Nephron (organoid): ENCODE measurements around the gene MGAT3.

ENCODE experiments used
- H3K27ac Mint-ChIP-seq, 3 experiments: 2 replicates each; pipeline ENCODE4 v1.8.0; 2020; ENCODE audit warnings: mixed read lengths in 3 of 3, mild to moderate bottlenecking in 2 of 3, moderate library complexity in 1 of 3
- H3K27me3 Mint-ChIP-seq: 2 replicates; pipeline ENCODE4 v1.8.0; 2021; ENCODE audit warnings: low read depth, mild to moderate bottlenecking, moderate library complexity, mixed read lengths
- H3K36me3 Mint-ChIP-seq: 2 replicates; pipeline ENCODE4 v1.8.0; 2020; ENCODE audit warnings: low read depth, mixed read lengths
- H3K4me1 Mint-ChIP-seq: 2 replicates; pipeline ENCODE4 v1.8.0; 2020; ENCODE audit warnings: mixed read lengths
- H3K4me3 Mint-ChIP-seq, 3 experiments: 2 replicates each; pipeline ENCODE4 v1.8.0; 2020; ENCODE audit warnings: mild to moderate bottlenecking in 3 of 3, mixed read lengths in 3 of 3, moderate library complexity in 2 of 3
- H3K9me3 Mint-ChIP-seq: 2 replicates; pipeline ENCODE4 v1.8.0; 2020; ENCODE audit warnings: mixed read lengths
- CTCF ChIP-seq, 3 experiments: fragments of 200-600 bp; sonication (generic); IDR thresholded peaks; one replicate each; pipeline ENCODE4 v1.5.0; 2021; ENCODE audit warnings: antibody characterized with exemption in 3 of 3; ENCODE audit not compliant: unreplicated experiment in 3 of 3

Gene MGAT3

DNA sequence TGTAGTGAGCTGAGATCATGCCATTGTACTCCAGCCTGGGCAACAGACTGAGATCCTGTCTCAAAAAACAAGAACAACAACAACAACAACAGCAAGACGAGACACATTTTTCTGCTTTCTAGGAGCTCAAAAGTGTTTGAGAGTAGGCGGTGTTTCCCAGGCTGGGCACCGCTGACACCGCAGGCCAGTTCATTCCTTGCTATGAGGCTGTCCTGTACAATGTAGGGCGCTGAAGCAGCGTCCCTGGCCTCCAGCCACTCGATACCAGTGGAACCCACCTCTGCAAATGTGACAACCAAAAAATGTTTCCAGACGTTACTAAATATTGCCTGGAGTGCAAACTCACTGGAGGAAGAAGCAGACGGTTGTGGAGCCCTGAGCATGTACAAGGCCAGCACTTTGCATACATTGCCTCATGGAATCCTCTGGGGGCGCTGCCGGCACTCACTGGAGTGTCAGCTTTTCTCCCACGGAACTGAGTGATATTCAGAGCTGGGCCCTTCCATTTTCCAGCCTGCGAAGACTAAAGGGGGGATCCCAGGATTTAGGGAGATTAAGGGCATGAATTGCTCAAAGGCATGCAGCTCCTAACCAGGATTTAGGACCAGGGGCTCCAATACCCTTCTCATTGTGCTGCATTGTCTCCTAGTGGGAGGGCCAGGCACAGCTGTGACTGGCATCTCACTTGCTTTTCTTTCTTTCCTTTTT, 39.5 kb downstream of the MGAT3 start:
- no peaks in the 10 kb centered on the region for H3K9me3 Mint-ChIP-seq
- peak overlapping the region in 2 of 3 experiments; percentile 25 to 28 for H3K4me3 Mint-ChIP-seq
- no peaks in the 10 kb centered on the region for H3K36me3 Mint-ChIP-seq
- peak overlapping the region; percentile 58 to 86 (median 69) for H3K27ac Mint-ChIP-seq
- TF ChIP-seq CTCF (IDR thresholded peaks at IDR 0.05; ENCODE audit: unreplicated experiment in 3 of 3): peak; percentile 79 to 84 (median 81)
- peaks cover 3% of the 10 kb centered on the region for H3K27me3 Mint-ChIP-seq
- peaks cover 32% of the 10 kb centered on the region for H3K4me1 Mint-ChIP-seq

DNA sequence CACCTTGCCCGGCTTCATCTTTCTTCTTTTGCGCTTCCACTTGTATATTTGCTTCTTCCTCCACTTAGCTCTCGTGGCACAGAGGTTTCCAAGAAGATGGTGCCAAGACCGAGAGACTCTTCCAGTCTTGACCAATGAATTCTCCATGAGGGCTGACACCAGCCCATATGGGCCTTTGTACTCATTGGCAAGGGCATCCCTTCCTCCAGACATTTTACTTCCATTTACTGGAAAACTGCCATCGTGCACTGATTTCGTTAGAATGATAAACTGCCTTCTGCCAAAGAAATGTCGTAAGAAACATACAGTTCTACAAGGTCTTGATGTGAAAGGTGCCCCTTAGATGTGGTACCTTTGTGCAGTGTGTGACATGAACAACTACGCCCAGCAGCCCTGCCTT, 40.6 kb downstream of the MGAT3 start:
- Mint-ChIP-seq H3K4me3 (no peak overlapping the region), H3K9me3 (no peaks in the 10 kb centered on the region), H3K36me3 (no peaks in the 10 kb centered on the region), H3K27ac (peak overlapping the region in 1 of 3 experiments; percentile 86), H3K4me1 (peaks cover 43% of the 10 kb centered on the region), H3K27me3 (peaks cover 3% of the 10 kb centered on the region)
- TF ChIP-seq CTCF (IDR thresholded peaks at IDR 0.05; ENCODE audit: unreplicated experiment in 3 of 3): no peak

DNA sequence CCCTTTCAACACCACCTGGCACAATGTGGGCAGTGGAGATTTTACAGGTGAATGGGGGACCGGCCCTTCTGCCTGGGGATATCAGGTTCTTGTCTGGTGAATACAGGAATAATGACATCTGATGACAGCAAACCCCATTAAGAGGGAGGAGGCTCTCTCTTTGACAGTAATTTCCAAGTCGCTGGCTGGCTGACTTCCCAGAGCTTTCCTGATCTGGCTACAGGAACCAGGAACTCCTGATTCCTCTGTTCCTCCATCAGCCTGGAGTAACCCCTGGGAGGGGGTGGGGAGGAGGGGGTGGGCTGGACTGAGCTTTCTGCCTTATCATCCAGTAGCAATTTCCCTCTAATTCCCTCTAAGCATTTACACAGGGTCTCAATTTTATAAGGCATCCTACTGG, 41.6 kb downstream of the MGAT3 start:
- H3K36me3 Mint-ChIP-seq: peaks cover under 1% of the 10 kb centered on the region
- H3K4me1 Mint-ChIP-seq: peaks cover 50% of the 10 kb centered on the region
- TF ChIP-seq CTCF (IDR thresholded peaks at IDR 0.05; ENCODE audit: unreplicated experiment in 3 of 3): no peak

GRCh38 chr22:39498802-39499201, 42.0 kb downstream of the MGAT3 start:
- H3K4me3 Mint-ChIP-seq: no peak overlapping the region
- peaks cover 3% of the 10 kb centered on the region for H3K27me3 Mint-ChIP-seq
- H3K27ac Mint-ChIP-seq: no peak overlapping the region
- TF ChIP-seq CTCF (IDR thresholded peaks at IDR 0.05; ENCODE audit: unreplicated experiment in 3 of 3): no peak
- H3K36me3 Mint-ChIP-seq: peaks cover 3% of the 10 kb centered on the region
- peaks cover 55% of the 10 kb centered on the region for H3K4me1 Mint-ChIP-seq
- no peaks in the 10 kb centered on the region for H3K9me3 Mint-ChIP-seq

More for the DNA sequence above, 41.6 kb downstream of the MGAT3 start:
- H3K9me3 Mint-ChIP-seq: no peaks in the 10 kb centered on the region
- peak overlapping the region in 2 of 3 experiments; percentile 23 to 39 for H3K27ac Mint-ChIP-seq
- H3K4me3 Mint-ChIP-seq: peak overlapping the region in 1 of 3 experiments; percentile 31
- H3K27me3 Mint-ChIP-seq: peaks cover 3% of the 10 kb centered on the region

DNA sequence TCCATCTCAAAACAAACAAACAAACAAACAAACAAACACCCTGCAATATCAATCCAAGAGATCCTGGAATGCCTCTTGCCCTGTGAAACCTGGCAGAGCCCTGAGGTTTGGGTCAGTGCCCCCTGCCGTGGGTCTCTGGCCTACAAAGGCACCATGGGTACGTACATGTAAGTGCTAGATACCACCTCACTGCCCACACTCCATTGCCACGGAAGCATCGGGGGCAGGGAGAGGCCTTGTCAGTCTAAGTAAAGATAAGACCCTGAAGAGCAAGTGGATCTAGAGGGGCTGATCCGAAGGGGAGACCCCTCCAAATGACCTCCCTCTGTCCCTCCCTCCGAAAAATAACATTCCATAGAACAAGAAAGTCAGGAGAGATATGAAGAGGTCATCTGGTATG, 43.3 kb downstream of the MGAT3 start:
- Mint-ChIP-seq H3K27ac (peak overlapping the region; percentile 58 to 96 (median 96)), H3K4me3 (peak overlapping the region; percentile 32 to 58 (median 43)), H3K4me1 (peaks cover 56% of the 10 kb centered on the region), H3K36me3 (peaks cover 10% of the 10 kb centered on the region), H3K9me3 (no peaks in the 10 kb centered on the region), H3K27me3 (peaks cover 3% of the 10 kb centered on the region)
- TF ChIP-seq CTCF (IDR thresholded peaks at IDR 0.05; ENCODE audit: unreplicated experiment in 3 of 3): no peak

DNA sequence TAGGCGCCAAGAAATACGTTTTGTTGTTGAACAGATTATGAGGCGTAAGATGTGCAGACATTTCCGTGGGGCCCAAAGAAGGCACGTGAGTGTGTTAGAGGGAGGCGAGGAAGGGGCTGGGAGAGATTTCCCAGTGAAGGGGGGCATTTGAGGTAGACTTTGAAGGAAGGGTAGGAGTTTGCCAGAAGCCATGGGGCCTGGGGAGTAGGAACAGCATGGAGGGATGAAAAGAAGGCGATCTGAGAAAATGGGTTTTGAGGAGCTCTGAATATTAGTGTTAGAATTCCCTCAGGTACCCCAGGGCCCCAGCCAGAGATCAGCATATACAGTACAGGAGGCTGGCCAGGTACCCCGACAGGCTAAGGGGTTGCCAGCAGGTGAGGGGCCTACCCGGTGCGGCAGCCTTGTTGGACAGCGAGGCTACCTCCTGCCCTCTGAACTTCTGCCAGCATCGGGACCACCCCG, 44.9 kb downstream of the MGAT3 start:
- no peaks in the 10 kb centered on the region for H3K9me3 Mint-ChIP-seq
- peaks cover 3% of the 10 kb centered on the region for H3K27me3 Mint-ChIP-seq
- peaks cover 25% of the 10 kb centered on the region for H3K36me3 Mint-ChIP-seq
- peak overlapping the region; percentile 97 to 98 (median 97) for H3K4me3 Mint-ChIP-seq
- peaks cover 50% of the 10 kb centered on the region for H3K4me1 Mint-ChIP-seq
- TF ChIP-seq CTCF (IDR thresholded peaks at IDR 0.05; ENCODE audit: unreplicated experiment in 3 of 3): no peak
- H3K27ac Mint-ChIP-seq: peak overlapping the region; percentile 83 to 96 (median 96)
